GM18951 (cell line): ENCODE results near the gene SVIL.
"Not testable (repeated sequence)": the region's sequence is repeated elsewhere in the genome, so short reads cannot be mapped to it uniquely, and the experiment has no call there.

Experiments
- POLR2A ChIP-seq: IDR thresholded peaks from 4 replicates; pipeline ENCODE4 v1.6.1; 2011; ENCODE audit warnings: mild to moderate bottlenecking; ENCODE audit not compliant: insufficient read length, insufficient read depth; ENCODE audit errors: extremely low read depth
- in situ Hi-C: fragments of 300-500 bp; cut with MboI; formaldehyde crosslinking; loops from one replicate; pipeline ENCODE4 v1.12.0; 2022; ENCODE audit warnings: low sequenced_read_pairs, mixed read lengths, inconsistent platforms; ENCODE audit not compliant: unreplicated experiment

SVIL gene

GRCh38 chr10:29481906-29482440 lies 152.8 kb downstream of the SVIL start:
- in situ Hi-C loops = no loop called here
- TF ChIP-seq POLR2A = no peak

DNA sequence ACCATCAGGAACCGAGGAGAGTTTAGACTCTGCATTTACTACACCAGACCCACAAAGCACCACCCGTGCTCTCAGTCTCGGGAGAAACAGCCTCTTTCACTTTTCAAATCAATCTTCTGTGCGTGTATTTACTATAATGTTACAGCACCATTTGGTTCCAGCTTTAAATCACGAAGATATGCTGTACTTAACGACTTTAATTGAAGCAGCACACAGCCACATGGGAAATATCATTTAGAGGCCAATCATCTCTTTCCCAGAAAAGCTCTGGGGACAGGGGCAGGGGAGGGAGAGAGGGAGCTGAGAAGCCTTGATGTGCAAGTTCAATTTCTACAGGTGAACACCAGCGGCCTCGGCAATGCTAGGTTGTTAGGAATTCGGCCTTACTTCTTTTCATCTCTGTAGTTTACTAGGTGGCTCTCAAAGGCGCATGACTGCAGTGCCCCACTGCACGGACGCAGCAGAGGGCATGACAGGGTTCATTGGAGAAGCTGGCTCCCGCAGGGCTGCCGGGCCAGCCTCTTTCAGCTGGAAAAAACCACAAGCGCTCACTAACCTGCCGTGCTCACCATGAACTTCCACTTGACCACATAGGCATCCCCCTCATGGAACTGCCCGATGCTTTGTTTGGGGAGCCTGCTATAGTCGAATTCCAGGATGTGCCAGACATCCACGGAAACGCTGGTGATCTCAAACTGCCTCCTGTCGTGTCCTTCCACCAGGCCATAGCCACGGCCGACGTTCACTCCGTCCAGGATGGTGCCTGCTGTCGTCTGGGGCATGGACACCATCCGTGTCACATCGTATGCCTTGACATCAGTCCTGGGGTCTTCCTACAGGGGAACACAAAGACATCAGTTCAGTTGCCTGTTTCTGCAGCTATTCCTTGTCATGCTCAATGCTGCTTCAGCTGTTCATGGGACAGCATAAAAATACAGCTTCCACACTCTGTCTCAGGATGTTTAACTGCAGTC lies 154.5 kb downstream of the SVIL start:
- in situ Hi-C loops = no loop called here
- TF ChIP-seq POLR2A = no peak

DNA sequence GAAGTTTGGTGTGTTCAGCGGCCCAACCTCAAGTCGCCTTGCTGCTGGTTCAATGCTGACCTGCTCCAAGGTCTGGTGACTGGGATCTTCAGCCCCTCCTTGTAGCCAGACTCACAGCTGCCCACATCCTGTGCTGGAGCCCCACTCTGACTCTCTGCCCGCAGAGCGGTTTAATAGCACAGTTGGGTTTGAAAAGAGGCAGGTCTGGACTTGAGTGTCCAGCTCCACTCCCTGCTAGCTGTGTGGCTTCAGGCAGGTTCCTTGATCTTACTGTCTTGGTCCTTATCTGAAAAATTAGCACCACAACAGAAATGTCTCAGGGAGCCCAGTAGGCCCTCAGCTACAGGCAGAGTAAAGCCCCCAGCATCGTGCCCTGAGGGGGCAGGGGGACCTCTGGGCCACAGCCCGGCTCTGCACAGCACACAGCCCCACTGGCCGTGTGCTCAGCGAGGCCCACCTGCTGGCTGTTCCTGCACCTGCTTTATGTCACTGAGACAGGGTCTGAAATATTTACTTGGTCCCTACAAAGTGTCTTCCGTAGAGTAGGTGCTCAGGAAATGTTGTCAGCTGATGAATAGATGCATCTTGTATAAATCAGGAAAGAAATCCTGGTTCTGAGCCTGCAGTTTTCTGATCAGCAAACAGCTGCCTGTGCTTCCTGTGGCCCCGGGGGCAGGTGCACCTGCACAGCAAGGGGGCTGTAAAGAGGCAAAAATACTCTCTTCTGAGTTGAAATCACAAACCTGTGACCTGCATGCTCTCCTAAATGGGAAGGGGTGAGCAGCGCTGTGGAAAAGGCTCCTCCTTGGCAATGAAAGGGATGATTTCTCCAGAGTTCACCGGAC lies 155.5 kb downstream of the SVIL start:
- in situ Hi-C loops = no loop called here
- no peak for TF ChIP-seq POLR2A

DNA sequence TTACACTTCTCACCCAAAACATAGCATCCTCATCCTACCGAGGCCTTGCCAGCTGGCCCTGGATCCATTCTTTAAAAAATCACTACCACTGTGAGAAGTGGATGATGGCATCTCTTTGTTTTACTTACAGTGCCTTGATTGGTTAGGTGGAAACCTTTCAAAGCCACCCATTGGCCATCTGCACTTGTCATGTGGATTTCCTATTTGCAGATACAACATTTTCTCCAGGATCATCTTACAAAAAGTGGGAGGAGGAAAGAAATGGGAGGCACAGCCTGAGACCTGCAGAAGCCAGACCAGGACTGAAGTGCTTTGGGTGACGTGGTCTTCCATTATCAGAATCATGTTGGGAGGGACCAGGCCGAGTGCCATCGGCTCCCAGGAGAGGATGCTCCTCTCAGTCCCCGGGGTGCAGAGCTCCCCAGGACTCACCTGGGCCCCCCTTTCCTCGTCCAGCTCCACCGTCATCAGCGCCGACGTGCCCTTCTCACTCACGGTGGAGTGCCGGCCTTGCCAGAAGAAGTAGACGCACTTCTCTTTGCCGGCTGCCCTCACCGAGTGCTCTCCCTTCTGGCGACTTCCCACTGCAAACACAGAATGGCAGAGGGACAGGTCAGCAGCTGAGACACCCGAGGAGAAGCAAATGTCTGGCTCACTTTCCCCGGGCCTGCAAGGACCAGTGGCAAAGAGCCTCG lies 161.2 kb downstream of the SVIL start:
- no peak for TF ChIP-seq POLR2A
- in situ Hi-C loops = no loop called here

DNA sequence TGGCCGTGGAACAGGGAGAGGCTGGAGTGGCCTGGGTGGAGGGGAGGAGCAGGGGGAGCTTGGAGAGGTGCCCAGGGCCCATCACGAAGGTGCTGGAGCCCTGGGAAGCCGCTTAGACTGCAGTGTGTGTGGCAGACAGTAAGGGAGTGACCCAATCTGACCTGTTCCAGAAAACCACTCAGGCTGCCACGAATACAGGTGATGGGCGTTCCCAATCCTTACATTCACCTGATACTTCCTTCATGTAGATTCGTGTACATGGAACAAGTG lies 161.7 kb downstream of the SVIL start:
- TF ChIP-seq POLR2A = no peak

DNA sequence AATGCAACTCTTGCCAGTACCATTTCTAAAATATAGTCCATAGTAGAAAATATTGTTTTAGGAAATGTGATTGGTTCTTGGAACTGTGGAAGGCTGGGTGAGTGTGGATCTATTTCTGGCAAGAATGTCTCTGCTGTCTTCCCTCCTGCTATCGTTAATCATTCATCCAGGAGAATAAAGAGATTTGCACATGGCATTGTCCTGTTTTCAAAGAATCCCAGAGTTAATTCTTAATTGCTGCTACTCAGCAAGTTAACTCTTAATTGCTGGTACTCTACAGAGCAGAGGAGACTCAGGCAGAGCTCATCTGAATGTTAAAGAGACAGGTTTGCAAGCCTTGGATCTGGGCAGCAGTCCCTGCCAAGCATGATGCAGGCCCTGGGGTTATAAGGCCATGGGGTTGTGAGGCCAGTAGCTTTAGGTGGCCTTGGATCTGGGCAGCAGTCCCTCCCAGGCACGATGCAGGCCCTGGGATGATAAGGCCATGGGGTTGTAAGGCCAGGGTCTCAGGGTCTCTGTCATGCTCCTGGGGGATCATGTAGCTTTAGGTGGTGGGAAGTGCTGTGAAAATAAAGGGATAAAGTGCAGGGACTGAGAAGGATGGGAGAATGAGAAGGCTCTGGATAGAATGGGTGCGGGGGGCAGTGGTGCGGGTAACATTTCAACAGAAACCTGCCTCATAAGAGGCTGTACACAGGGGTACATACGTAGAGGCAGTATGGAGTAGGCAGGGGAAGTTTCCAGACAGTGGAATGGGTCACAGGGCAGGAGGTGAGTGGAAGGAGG lies 162.3 kb downstream of the SVIL start:
- in situ Hi-C loops = no loop called here
- TF ChIP-seq POLR2A = no peak

More for the DNA sequence above, 161.7 kb downstream of the SVIL start:
- in situ Hi-C loops = no loop called here

GRCh38 chr10:29471544-29471859 lies 163.3 kb downstream of the SVIL start:
- in situ Hi-C loops = no loop called here
- TF ChIP-seq POLR2A = no peak

DNA sequence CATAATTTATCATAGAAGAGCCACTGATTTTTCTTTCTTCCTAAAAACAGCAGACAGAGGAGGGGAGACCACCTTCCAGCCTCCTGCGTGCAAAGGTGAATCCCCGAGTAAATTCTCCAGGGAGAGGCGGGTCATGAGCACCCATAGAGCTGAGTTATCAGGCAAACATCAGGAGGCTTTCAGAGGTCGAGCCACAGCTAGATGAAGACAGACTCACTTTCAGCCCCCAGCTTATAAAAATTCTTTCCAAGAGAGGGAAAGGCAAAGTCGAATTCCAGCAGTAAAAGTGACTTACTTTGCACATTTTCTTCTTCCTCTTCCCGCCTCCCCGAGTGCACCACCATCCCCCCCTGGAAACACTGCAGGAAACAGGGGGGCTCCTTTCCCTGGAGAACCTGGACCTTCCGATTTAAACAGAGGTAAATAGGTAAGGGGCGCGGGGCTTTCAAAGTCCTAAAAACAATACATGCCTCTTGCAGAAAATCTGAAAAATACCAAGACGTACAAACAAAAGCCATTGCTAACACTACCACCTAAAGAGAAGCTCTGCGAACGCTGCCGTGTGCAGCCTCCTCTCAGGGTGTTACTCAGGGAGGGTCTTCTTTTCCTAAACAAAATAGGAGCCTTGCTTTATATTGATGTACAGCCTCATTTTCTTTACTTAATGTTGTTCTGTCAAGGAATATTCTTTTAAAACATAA lies 163.8 kb downstream of the SVIL start:
- in situ Hi-C loops = no loop called here
- no peak for TF ChIP-seq POLR2A

DNA sequence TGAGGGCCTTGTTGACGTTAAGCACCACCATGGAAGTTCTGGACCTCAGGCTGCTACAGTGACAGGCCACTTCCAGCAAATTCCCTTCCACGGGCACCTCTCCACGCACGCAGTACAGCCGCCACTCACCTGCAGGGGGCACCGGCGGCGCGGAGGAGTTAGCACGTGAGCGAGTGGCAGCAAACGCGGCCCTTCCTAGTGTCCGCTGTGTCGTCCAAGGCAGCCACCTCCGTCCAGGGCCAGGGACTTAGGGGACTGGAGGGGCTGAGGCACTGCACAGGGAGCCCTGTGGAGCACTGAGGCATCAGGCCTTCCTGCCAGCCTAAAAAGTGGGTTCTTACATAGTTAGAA lies 164.4 kb downstream of the SVIL start:
- TF ChIP-seq POLR2A = no peak
- in situ Hi-C loops = no loop called here

DNA sequence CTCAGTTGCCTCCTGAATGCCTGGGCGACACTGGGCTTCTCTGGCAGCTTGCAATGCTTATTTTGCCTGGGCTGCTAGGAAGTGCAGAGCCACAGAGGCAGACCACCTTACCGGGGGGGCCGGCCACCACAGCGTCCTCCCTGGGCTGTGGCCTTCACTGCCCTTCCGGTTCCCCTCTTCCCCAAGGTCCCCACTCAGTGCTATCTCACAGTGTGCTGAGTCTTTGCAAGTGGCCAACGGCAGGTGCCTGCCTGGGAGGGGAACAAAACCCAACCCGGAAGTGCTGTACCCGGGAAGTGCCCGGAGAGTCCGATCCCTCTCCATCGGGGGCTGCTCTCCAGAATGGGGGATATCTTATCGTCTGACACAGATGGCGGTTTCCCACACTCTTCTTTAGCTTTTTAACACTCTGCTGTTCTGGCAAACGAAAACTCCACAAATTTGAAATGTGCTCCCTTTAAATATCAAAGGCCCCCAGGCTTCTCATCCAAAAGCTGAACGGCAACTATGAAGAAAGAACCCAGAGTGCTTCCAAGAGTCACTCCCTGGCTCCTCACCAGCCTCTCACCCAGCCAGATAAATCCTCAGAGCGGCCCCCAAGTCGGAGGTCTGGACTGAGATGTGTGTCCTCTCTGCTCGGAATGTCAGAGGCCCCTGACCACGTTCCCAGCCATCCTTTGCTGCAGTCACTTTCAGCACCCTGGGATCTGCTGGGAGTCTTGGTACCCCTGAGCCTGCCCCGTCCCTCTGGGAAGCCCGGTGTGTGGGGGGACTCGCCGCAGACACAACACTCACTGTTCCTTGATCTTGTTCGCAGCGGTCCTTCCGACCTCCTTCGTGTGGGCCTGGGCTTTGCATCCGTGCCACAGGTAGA lies 165.1 kb downstream of the SVIL start:
- in situ Hi-C loops = no loop called here
- TF ChIP-seq POLR2A = no peak

DNA sequence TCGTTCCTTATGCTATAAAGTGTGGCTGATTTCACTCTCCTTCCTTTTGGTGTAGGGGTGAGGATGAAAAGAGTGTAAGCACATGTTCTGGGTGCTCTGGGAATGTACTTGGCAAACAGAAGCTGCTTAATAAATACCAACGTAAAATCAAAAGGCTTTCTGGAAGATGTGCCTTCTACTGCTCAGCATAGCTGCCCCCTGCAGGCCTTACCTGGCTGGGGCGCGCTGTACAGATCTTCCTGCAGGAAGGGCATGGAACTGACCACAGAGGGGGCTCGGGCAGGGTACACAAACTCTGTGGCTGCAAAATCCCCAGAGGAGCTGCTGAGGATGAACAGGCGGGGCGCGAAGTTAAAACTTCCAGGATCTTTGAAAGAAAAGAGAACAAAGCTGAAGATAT lies 169.4 kb downstream of the SVIL start:
- in situ Hi-C loops = no loop called here

GRCh38 chr10:29464671-29465171 lies 170.1 kb downstream of the SVIL start:
- in situ Hi-C loops = not testable (repeated sequence)

More for the DNA sequence above, 169.4 kb downstream of the SVIL start:
- no peak for TF ChIP-seq POLR2A
